Activated effector memory CD4-positive, alpha-beta T cell treated with anti-CD3 and anti-CD28 coated beads, Interleukin-2, amount 50 U/mL, for 16 hours (primary cell): ENCODE data around the gene NOL4L.
"Not testable (repeated sequence)": the region's sequence is repeated elsewhere in the genome, so short reads cannot be mapped to it uniquely, and the experiment has no call there.

Experiments used
- DNase-seq: peaks from one replicate; pipeline ENCODE4 v3.0.0-alpha.2; 2020

NOL4L gene

GRCh38 chr20:32501709-32502108, 83.4 kb downstream of the NOL4L start:
- no peak for DNase-seq

DNA sequence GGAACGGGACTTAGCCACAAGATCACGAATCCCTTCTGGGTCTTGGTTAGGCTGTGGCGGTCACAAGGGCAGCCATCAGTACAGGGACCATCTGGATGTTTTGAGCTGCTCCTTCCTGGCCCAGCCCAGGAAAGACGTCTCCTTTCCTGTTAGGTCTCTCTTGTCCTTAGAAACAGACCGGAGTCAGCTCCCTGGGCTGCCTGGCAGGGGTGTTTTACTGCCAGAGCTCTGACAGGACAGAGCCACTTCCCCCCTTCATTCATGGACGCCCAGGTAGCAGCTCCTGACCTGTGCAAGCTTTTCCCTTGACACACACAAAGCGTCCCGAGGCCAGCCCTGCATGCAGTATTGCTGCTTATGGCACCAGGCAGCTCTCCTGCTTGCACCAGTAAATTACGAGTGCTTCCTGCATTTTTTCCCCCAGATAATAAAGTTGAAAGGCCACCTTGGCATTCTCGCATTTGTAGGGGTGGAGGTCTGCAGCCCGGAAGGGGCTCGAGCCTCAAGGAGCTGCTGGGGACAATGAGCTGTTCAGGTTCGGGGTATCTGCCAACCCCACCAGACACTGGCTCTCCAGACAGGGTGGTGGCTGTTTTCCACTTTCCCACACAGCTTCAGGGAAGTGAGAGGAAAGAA, 87.4 kb downstream of the NOL4L start:
- DNase-seq: no peak

GRCh38 chr20:32496811-32497533, 88.2 kb downstream of the NOL4L start:
- no peak for DNase-seq

- DNase-seq: no peak
These were observed 89.2 kb downstream of the NOL4L start for GRCh38 chr20:32495949-32496348.

DNA sequence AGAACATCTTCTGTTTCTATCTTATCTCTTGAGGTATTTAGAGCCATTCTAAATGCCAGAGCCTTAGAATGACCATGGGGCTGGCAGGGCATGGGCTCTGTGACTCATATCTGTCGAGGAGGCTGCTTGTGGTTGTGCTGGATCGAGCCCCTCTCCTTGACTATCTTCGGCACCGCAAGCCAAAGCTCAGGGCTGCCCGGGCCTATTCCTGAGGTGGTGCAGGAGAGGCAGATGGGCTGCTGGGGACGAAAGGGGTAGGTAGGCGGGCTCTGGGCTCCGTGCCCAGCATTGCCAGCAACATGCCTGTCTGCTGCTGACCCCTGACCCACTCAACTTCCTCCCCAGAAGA, 89.9 kb downstream of the NOL4L start:
- DNase-seq: no peak

- no peak for DNase-seq
These were observed 90.5 kb downstream of the NOL4L start for GRCh38 chr20:32494483-32495216.

- DNase-seq: no peak
These were observed 91.8 kb downstream of the NOL4L start for GRCh38 chr20:32493356-32493755.

DNA sequence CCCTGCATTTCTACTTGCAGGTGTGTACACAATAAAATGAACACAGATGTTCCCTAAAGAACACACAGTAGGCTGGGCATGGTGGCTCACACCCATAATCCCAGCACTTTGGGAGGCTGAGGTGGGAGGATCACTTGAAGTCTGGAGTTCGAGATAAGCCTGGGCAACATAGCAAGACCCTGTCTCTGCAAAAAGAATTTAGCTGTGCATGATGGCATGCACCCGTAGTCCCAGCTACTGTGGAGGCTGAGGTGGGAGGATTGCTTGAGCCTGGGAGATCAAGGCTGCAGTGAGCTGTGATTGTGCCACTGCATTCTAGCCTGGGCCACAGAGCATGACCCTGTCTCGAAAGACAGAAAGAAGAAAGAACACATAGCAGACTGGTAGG, 93.4 kb downstream of the NOL4L start:
- not testable (repeated sequence) for DNase-seq

DNA sequence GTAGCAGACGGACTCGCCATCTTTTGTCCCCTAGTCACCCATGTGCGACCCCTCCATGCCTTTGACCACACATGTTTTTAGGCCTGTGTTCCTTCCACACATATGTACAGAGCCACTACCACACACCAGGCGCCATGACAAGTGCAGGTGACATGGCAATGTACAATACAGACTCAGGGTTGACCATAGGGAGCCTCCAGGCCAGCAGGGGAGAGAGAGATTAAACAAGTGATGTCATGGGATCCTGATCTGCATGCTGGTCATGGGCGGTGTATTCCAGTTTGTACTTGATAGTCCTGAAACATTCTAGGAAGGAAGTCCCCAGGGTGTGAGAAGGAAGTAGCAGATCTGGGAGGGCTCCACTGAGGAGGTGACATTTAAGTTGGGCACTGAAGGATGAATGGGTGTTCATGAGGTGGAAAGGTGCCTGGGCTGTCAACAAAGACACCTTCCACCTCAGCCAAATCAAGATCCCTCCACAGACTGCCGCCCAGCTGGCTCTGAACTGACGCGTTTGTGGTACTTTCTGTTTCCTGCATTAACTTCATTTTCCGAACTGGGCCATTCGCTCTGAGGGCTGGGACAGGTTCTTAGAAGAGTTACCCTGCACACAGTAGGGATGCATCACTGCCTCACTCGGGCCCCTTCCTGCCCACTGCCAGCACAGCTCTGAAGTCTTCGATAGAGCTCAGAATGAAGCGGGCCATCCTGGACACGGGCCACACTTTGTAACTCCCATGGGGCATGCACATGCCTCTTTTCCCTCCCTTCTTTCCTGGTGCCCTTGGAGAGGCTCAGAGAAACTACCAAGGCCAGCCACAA, 94.0 kb downstream of the NOL4L start:
- DNase-seq: no peak

DNA sequence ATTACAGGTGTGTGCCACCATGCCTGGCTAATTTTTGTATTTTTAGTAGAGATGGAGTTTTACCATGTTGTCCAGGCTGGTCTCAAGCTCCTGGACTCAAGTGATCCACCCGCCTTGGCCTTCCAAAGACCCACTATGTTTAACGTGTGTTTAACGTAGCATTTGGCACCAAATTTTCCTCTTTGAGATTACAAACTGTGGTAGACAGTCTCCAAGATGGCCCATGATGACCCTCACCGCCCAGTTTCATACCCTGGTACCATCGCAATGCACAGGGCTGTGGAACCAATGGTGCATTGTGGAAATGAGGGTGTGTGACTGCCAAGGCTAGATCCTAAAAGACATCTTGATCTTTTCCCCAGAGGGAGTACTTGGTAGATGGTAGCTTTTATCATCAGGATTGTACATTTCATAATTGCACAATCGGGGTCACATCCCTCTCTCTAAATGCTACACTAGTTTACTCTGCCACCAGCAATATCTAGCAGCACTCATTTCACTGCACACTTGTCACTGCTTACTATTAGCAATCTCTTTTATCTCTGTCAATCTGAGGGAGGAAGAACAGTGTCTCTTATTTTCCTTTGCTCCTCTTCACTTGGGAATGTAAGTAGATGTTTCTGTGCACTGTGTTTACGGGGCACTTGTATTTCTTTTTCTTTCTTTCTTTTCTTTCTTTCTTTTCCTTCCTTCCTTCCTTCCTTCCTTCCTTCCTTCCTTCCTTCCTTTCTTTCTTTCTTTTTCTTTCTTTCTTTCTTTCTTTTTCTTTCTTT, 96.9 kb downstream of the NOL4L start:
- no peak for DNase-seq

GRCh38 chr20:32487381-32487780, 97.8 kb downstream of the NOL4L start:
- no peak for DNase-seq

- DNase-seq: no peak
These were observed 99.2 kb downstream of the NOL4L start for GRCh38 chr20:32485770-32486478.

DNA sequence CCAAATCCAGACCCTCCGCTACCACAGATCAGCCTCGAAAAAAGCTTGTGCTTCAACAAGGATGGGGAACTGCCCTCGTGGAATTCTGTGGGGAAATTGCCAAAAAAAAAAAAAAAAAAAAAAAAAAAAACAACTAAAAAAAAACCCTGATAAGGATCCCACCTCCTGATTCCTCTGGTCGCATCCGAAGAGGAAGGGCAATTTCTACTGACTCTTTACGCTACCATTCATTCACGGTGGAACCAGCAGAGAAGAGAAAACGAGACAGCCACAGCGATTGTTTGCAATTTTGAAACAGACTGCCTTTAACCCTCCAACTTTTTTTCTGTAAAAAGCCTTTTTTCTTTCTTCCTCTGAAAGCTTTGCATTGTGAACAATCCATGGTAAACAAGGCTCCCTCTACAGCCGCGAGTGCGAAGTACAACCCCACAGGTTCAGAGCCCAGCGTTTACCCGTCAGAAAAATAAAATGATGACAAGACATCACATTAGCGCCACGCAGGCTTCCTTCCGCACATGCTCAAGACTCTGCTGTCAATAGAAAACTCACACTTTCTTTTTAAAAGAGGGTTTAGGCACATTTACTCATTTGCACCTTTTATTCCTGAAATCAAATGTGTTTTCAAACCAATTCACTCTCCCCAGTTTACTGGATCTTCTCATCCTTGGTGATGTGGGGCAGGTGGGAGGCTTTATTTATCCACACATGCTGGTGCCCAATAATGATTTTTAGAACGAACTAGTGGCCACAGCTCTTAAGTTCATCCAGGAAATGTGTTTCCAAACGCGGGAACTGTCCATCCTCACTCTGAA, 100.0 kb downstream of the NOL4L start:
- peak; percentile 93 for DNase-seq

- peak; percentile 78 for DNase-seq
These were observed 100.7 kb downstream of the NOL4L start for GRCh38 chr20:32484225-32484957.

GRCh38 chr20:32483351-32484224, 101.5 kb downstream of the NOL4L start:
- peak; percentile 90 for DNase-seq

- peak; percentile 75 for DNase-seq
These were observed 102.5 kb downstream of the NOL4L start for GRCh38 chr20:32482442-32483261.

GRCh38 chr20:32482143-32482441, 103.0 kb downstream of the NOL4L start:
- DNase-seq: no peak
